ENCODE data around the gene FNDC3B.

- TF ChIP-seq TAF1 (conservative IDR thresholded peaks at IDR 0.05) (no peak), RXRA (IDR thresholded peaks at IDR 0.05) (no peak), CTCF (IDR thresholded peaks at IDR 0.05; ENCODE audit: low read depth, low read length, missing input control) (no peak), GABPA (IDR thresholded peaks at IDR 0.05 in 1 of 2, conservative IDR thresholded peaks at IDR 0.05 in 1 of 2) (no peak), EGR1 (IDR thresholded peaks at IDR 0.05; ENCODE audit: low read depth in 2 of 2) (no peak)
- TF ChIP-seq, protein P1, sequence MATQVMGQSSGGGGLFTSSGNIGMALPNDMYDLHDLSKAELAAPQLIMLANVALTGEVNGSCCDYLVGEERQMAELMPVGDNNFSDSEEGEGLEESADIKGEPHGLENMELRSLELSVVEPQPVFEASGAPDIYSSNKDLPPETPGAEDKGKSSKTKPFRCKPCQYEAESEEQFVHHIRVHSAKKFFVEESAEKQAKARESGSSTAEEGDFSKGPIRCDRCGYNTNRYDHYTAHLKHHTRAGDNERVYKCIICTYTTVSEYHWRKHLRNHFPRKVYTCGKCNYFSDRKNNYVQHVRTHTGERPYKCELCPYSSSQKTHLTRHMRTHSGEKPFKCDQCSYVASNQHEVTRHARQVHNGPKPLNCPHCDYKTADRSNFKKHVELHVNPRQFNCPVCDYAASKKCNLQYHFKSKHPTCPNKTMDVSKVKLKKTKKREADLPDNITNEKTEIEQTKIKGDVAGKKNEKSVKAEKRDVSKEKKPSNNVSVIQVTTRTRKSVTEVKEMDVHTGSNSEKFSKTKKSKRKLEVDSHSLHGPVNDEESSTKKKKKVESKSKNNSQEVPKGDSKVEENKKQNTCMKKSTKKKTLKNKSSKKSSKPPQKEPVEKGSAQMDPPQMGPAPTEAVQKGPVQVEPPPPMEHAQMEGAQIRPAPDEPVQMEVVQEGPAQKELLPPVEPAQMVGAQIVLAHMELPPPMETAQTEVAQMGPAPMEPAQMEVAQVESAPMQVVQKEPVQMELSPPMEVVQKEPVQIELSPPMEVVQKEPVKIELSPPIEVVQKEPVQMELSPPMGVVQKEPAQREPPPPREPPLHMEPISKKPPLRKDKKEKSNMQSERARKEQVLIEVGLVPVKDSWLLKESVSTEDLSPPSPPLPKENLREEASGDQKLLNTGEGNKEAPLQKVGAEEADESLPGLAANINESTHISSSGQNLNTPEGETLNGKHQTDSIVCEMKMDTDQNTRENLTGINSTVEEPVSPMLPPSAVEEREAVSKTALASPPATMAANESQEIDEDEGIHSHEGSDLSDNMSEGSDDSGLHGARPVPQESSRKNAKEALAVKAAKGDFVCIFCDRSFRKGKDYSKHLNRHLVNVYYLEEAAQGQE (IDR thresholded peaks at IDR 0.05) = no peak
- TF ChIP-seq, protein P2, sequence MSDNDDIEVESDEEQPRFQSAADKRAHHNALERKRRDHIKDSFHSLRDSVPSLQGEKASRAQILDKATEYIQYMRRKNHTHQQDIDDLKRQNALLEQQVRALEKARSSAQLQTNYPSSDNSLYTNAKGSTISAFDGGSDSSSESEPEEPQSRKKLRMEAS (IDR thresholded peaks at IDR 0.05) = no peak
Observed at GRCh38 chr3:172115059-172115458, 75.7 kb downstream of the FNDC3B start.

All from liver (tissue), 3 donors.